GM21390 (cell line): Measurements from ENCODE around the gene ZNF385B.
"Not testable (repeated sequence)": the region's sequence is repeated elsewhere in the genome, so short reads cannot be mapped to it uniquely, and the experiment has no call there.

Source experiments
- ATAC-seq: cut with Tn5 transposase; IDR thresholded peaks from one replicate; pipeline ENCODE4 v1.9.1; 2021; ENCODE audit not compliant: unreplicated experiment

ZNF385B gene

GRCh38 chr2:179861416-179862067, at the start of gene ZNF385B:
ZNF385B (minus strand) TSS chr2:179861612.
- peak; percentile 41 for ATAC-seq

DNA sequence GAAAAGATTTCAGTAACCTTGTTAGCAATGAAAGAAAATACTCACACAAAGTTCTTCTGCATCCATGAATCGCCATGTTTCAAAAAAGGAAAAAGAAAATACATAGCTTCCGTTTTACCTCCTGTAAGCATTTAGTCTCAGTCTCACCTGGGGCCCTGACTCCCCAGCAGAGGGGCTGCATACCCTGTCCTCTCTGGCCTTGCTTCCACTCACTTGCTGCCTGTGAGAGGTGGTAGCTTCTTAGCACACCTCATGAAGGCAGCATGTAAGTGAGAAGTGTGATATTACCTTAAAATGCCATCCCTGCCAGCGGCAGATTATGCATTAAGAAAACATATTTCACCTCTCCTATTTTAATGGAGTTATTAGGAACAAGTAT, 49.3 kb upstream of the ZNF385B start:
- no peak for ATAC-seq

DNA sequence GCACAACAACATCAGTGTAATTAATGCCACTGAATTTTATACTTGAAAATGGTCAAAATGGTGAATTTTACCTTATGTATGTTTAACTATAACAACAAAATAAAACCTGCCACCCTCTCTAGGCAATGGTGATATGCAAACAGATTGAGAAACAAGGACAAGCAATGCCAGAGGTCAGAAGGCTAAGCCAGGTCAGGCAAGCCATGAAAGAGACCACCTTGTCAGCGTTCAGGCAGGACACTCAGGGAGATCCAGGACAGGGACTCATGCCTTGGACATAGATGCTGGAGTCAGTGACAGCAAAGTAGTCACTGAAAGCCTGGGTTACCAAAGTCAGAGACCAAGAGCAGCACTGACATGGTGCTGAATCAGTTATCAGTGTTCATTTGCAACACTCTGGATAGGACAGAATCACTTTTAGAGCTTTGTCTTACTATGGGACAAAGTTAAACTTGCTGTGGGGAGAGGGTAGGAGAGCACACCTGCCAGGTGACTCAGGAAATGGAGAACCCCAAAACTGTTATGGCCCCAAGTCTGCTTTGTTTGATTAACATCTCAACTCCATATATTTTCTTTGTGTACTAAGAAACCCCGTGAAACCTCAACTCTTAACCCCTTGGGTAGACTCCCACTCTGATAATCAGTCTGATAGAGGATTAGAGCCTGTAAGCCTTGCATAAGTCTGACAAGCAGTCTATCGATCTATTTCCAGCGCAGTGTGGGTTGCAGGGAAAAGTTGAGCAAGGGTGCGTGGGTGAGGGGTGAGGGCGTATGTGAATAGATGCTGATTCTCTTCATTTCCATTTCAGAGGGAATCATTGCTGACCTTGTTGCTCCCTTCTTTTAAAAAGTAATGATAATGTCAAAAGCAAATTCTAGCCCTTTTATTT, 48.7 kb upstream of the ZNF385B start:
- ATAC-seq, result no peak

- no peak for ATAC-seq
Measured at GRCh38 chr2:179900655-179901054, 39.2 kb upstream of the ZNF385B start.

- ATAC-seq, result no peak
Measured at GRCh38 chr2:179899666-179900065, 38.3 kb upstream of the ZNF385B start.

DNA sequence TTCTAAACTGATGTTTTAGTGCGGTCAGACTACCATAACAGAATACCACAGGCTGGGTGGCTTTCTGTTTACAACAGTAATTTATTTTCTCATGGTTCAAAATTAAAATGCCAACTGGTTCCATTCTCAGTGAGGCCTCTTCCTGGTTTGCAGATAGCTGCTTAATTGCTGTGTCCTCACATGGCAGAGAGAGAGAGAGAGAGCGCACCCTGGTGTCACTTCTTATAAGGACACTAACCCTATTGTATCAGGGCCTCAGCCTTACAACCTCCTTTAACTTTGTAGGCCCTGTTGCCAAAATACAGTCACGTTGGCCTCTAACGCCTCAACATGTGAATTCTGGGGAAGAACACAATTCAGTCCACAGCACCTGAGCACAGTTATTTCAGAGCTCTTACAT, 37.5 kb upstream of the ZNF385B start:
- peak; percentile 91 for ATAC-seq

DNA sequence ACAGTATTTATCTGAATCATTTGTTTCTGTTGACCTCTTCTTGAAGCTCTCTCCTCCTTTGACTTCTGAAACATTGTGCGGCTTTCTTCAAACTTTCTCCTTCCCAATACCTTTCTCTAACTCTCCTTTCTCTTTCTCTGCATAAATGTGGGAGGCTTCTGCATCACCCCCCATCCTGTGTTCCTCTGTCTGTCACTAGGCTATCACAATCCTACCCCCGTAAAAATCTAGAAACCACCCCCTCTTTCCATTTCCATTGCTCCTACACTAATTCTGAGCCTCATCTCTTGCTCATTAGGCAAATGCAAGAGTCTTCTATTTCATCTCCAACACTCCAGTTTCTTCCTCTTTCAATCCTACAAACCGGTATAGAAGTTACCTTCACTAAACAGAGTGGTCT, 32.2 kb upstream of the ZNF385B start:
- no peak for ATAC-seq

- ATAC-seq, result no peak
Measured at GRCh38 chr2:179891237-179891636, 29.8 kb upstream of the ZNF385B start.

DNA sequence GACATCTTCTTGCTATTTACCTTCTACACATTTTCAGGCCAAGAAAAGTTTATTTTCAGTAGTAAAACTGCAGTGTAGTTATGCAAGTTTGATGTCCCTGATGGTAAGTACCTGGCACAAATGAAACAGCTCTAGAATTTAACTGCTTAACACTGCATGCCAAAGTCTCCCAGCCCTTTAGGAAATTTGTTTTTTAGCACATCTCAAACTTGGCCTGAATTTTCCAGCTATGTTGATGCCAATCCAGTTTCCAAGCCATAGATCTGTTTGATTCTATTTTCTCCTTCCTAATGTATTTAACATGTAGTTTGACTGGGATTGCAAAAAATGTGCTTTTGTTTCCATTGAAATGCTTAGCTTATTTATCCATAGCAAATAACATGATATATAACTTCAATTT, 29.3 kb upstream of the ZNF385B start:
- no peak for ATAC-seq

GRCh38 chr2:179888642-179889041, 27.2 kb upstream of the ZNF385B start:
- not testable (repeated sequence) for ATAC-seq

GRCh38 chr2:179884193-179884592, 22.8 kb upstream of the ZNF385B start:
- no peak for ATAC-seq

DNA sequence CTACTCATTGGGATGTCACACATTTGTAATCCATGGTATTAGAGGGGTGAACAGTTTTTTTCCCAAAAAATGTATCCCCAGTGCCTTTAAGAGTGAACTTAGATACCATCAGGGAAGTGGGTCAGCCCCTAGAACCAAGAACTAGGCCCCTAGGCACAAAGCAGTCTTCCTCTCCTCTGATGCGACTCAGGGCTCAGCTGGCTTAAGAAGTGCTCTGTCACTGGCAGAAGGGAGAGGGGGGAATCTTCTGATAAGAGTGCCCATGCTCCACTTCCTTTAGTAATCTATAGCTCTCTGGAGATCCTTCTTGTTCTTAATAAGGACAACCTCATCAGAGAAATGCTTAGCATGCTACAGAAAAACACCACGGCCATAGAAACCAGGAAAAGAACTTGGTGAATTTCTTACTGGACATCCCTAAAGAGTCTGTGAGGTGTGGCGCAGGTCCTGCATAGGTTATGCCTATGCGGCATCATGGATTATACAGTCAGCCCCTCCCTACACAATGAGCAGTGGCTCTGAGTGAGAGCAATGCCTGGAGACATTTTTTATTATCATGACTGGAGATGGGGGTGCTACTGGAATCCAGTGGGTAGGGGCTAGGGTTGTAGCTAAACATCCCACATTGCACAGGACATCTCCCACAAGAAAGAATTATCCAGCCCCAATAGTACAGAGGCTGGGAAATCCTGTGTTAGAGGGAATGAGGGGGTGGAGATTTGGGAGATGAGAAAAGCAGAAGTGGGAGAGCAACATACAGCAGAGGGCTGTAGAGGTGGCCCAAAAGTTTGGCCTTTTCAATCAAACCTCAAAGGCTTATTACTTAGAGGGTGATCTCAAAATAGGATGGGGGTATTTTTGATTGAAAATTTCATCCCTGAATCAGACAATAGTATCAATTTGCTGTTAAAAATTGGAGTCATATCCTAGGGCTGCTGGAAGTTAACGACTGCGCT, 21.7 kb upstream of the ZNF385B start:
- ATAC-seq, result no peak

- ATAC-seq, result no peak
Measured at GRCh38 chr2:179877601-179878364, 16.4 kb upstream of the ZNF385B start.

GRCh38 chr2:179876266-179876665, 14.9 kb upstream of the ZNF385B start:
- no peak for ATAC-seq

GRCh38 chr2:179875864-179876263, 14.5 kb upstream of the ZNF385B start:
- no peak for ATAC-seq

- ATAC-seq, result no peak
Measured at GRCh38 chr2:179862898-179863458, 1.6 kb upstream of the ZNF385B start.

DNA sequence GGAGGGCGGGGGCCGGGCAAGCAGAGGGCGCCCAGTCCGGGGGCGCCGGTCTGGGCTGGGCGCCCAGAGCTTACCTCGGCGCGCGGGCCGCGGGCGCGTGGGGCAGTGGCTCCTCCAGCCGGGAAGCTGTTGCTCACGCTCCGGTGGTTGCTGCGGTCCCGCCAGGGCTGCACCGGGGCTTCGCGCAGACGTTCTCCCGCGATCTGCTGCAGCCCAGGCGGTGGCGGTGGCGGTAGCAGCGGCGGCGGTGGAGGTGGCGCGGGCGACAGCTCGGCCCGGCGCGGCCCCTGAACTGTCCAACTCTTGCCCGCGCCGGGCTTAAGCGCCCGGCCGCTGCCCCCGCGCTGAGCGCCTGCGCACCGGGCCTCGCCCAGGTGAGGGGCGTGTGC, 391 bp downstream of the ZNF385B start:
- ATAC-seq, result peak; percentile 51

DNA sequence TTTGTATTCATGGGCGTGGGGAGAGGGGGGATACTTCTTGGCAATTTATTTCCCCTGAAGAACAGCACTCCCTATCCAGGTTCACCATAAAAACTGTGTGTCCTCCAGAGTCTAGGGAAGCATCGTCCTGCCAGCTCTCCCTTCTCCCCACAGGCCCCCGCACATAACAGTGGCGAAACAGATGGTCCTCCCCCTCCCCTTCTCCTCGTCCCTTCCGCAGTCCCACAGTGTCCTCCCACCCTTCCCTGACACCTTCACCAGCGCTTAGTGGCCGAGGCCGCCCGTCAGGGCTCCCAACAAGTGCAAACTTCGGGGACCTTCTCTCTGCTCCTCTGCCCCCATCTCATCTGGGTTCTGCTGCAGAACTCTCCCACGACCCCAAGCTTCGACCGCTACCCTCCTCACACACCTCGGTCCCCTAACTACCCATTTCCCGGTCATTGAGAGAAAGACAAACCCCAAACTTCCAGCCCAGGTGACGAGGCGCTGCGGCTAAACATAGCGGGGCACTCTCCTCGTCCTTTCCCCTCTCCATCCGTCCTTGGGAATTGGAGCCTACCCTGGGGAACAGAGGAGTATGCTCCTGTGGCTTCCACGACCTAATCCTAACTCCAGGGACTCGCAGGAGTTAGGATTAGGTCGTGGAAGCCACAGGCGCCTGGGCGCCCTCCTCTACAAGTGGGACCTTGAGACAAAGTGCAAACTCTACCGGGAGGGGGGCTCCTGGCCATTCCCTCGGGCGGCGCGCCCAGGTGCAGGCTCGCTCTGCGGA, 971 bp downstream of the ZNF385B start:
- ATAC-seq, result peak; percentile 2

- ATAC-seq, result no peak
Measured at GRCh38 chr2:179859523-179859922, 1.9 kb downstream of the ZNF385B start.
